NB4 (cell line): ENCODE data around the gene PSORS1C2.

Source experiments
- CTCF ChIP-seq: IDR thresholded peaks from one replicate; pipeline ENCODE4 v1.5.1; 2012; ENCODE audit warnings: low read depth, low read length
- POLR2A ChIP-seq: IDR thresholded peaks from 2 replicates; pipeline ENCODE4 v1.6.1; 2011; ENCODE audit warnings: mild to moderate bottlenecking; ENCODE audit not compliant: insufficient read length; ENCODE audit errors: extremely low read depth

DNA sequence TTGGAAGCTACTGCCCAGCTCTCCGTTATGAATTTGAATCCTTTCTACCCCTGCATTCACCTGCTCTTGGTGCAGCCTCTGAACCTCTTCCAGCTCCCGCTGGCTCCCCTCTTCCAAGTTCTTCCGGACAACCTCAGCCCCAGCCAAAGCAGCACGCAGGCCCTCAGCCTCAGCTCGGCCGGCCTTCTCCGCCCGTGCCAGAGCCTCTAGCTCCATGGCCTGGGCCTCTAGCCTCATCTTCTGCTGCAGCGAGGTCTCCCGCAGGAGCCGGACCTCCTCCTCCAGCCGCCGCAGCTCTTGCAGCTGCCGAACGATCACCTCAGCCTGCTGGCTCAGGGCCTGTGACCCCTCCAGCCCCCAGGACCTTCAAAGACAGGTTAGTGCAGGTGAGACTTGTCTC is 15.6 kb upstream of the PSORS1C2 start:
- TF ChIP-seq CTCF (no peak), POLR2A (no peak)
